Measurements from ENCODE around the gene EXOC1. TPM values are rescaled to one million over a fixed set of nuclear protein-coding genes. Genes with fewer than 3 reads are reported as not detected.
"Not testable (repeated sequence)": the region's sequence is repeated elsewhere in the genome, so short reads cannot be mapped to it uniquely, and the experiment has no call there.

Gene EXOC1
- polyA plus RNA-seq, 1 experiment = 11.6 TPM

DNA sequence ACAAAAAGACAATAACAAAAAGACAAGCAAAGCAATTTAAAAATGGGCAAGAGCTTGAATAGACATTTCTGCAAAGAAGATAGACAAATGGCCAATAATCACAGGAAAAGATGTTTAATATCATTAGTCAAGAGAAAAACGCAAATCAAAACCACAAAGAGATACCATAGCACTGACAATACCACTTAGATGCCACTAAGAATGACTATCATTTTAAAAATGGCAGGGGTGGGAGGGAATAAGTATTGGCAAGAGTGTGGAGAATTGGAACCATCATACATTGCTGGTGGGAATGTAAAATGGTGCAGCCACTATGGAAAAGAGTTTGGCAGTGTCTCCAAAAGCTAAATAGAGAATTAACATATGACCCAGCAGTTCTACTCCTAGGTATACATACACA, 15.1 kb upstream of the EXOC1 start:
- DNase-seq (ENCODE audit: low read depth) = no peak
- Histone ChIP-seq H3K27me3 (ENCODE audit: control insufficient read depth, insufficient read depth, low read length) (no peaks in the 10 kb centered on the region), H3K4me3 (ENCODE audit: low read depth, low read length) (no peak overlapping the region), H3K36me3 (ENCODE audit: control insufficient read depth, insufficient read depth, low read length) (no peaks in the 10 kb centered on the region)
- ChIA-PET CTCF (no interaction called here), POLR2A (no interaction called here)
- TF ChIP-seq, protein P1, sequence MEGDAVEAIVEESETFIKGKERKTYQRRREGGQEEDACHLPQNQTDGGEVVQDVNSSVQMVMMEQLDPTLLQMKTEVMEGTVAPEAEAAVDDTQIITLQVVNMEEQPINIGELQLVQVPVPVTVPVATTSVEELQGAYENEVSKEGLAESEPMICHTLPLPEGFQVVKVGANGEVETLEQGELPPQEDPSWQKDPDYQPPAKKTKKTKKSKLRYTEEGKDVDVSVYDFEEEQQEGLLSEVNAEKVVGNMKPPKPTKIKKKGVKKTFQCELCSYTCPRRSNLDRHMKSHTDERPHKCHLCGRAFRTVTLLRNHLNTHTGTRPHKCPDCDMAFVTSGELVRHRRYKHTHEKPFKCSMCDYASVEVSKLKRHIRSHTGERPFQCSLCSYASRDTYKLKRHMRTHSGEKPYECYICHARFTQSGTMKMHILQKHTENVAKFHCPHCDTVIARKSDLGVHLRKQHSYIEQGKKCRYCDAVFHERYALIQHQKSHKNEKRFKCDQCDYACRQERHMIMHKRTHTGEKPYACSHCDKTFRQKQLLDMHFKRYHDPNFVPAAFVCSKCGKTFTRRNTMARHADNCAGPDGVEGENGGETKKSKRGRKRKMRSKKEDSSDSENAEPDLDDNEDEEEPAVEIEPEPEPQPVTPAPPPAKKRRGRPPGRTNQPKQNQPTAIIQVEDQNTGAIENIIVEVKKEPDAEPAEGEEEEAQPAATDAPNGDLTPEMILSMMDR (IDR thresholded peaks at IDR 0.05; ENCODE audit: insufficient read depth, low read depth, low read length) = no peak

DNA sequence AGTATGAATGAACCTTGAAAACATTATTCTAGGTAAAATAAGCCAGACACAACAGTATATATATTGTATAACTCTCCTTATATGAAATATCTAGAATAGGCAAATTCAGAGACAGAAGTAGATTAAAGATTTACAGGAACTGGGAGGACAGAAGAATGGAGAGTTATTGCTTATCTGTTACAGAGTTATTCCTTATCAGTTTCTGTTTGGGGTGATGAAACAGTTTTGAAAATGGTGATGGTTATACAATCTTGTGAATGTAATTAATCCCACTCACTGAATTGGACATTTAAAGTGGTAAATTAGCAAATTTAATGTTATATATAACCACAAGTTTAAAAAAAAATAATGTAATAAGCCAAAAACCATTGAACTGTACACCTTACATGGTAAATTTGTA, 14.5 kb upstream of the EXOC1 start:
- CTCF ChIA-PET = no interaction called here
- no peak for DNase-seq (ENCODE audit: low read depth)

DNA sequence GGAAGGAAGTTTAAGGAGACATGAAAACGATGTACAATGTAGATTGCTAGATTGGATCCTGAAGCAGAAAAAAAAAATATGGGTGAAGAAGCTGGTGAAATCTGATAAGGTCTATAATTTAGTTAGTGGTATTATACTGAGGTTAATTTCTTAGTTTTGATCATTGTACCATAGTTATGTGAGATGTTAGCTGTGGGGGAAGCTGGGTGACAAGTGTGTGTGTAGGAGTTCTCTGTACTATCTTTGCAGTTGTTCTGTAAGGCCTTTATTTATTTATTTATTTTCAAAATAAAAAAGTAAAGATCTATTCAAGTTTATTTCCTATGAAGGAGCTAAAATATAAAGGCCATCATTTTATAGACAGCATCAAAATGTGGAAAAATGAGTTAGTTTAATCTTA, 12.5 kb upstream of the EXOC1 start:
- Histone ChIP-seq H3K27me3 (ENCODE audit: control insufficient read depth, insufficient read depth, low read length) (no peaks in the 10 kb centered on the region), H3K4me3 (ENCODE audit: low read depth, low read length) (no peak overlapping the region), H3K36me3 (ENCODE audit: control insufficient read depth, insufficient read depth, low read length) (no peaks in the 10 kb centered on the region)
- ChIA-PET POLR2A (no interaction called here), CTCF (no interaction called here)
- no peak for DNase-seq (ENCODE audit: low read depth)
- TF ChIP-seq, protein P1 (IDR thresholded peaks at IDR 0.05; ENCODE audit: insufficient read depth, low read depth, low read length) = no peak

More for the DNA sequence above, 14.5 kb upstream of the EXOC1 start:
- Histone ChIP-seq H3K4me3 (ENCODE audit: low read depth, low read length) (no peak overlapping the region), H3K27me3 (ENCODE audit: control insufficient read depth, insufficient read depth, low read length) (no peaks in the 10 kb centered on the region), H3K36me3 (ENCODE audit: control insufficient read depth, insufficient read depth, low read length) (no peaks in the 10 kb centered on the region)
- POLR2A ChIA-PET = no interaction called here
- TF ChIP-seq, protein P1 (IDR thresholded peaks at IDR 0.05; ENCODE audit: insufficient read depth, low read depth, low read length) = no peak

DNA sequence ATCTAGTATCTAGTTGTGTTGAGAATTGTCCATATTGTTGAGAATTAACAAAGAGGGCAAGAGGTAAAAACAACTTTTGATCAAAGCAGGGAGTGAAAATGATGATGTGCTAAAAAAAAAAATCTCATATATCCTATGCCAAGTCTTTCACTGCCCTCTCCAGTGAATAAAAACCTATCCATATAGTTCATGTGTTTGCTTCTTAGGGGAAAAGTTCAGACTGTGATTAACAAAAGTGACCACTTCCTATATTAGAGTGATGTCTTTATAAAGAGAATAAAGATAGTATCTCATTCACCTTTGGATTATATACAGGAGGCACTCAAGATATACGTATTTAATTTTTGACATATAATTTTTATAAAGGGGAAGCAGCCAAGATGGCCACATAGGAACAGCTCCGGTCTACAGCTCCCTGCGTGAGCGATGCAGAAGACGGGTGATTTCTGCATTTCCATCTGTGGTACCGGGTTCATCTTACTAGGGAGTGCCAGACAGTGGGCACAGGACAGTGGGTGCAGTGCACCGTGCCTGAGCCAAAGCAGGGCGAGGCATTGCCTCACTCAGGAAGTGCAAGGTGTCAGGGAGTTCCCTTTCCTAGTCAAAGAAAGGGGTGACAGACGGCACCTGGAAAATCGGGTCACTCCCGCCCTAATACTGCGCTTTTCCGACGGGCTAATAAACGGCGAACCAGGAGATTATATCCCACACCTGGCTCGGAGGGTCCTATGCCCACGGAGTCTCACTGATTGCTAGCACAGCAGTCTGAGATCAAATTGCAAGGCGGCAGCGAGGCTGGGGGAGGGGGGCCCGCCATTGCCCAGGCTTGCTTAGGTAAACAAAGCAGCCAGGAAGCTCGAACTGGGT, 11.8 kb upstream of the EXOC1 start:
- H3K36me3 ChIP-seq (ENCODE audit: control insufficient read depth, insufficient read depth, low read length); H3K4me3 ChIP-seq (ENCODE audit: low read depth, low read length); DNase-seq (ENCODE audit: low read depth); POLR2A ChIA-PET; H3K27me3 ChIP-seq (ENCODE audit: control insufficient read depth, insufficient read depth, low read length); CTCF ChIA-PET: not testable (repeated sequence)

DNA sequence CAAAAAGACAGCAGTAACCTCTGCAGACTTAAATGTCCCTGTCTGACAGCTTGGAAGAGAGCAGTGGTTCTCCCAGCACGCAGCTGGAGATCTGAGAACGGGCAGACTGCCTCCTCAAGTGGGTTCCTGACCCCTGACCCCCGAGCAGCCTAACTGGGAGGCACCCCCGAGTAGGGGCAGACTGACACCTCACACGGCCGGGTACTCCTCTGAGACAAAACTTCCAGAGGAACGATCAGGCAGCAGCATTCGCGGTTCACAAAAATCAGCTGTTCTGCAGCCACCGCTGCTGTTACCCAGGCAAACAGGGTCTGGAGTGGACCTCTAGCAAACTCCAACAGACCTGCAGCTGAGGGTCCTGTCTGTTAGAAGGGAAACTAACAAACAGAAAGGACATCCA, 11.1 kb upstream of the EXOC1 start:
- DNase-seq (ENCODE audit: low read depth); H3K36me3 ChIP-seq (ENCODE audit: control insufficient read depth, insufficient read depth, low read length); H3K27me3 ChIP-seq (ENCODE audit: control insufficient read depth, insufficient read depth, low read length); H3K4me3 ChIP-seq (ENCODE audit: low read depth, low read length); POLR2A ChIA-PET; CTCF ChIA-PET: not testable (repeated sequence)

DNA sequence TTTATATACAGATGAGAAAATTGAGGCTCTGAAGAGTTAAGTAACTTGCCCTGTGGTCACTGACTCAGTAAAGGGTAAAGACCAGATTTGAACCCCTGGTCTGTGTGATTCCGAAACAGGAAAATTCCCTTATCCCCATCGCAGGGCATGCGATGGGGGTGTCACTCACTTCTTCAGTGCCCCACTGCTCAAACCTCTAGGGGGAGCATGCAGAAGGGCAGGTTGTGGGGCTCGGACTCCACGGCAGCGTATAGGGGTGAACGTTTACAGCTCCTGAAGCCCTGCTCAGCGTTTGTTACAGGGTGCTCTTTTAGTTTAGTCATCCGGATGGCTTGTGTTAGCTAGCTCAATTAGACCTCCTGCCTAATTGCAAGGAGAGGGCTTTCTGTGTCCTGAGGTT, 3.7 kb upstream of the EXOC1 start:
- Histone ChIP-seq H3K4me3 (ENCODE audit: low read depth, low read length) (no peak overlapping the region), H3K27me3 (ENCODE audit: control insufficient read depth, insufficient read depth, low read length) (peaks cover 5% of the 10 kb centered on the region), H3K36me3 (ENCODE audit: control insufficient read depth, insufficient read depth, low read length) (no peaks in the 10 kb centered on the region)
- ChIA-PET POLR2A (no interaction called here), CTCF (no interaction called here)
- no peak for DNase-seq (ENCODE audit: low read depth)
- TF ChIP-seq, protein P1 (IDR thresholded peaks at IDR 0.05; ENCODE audit: insufficient read depth, low read depth, low read length) = no peak

Measured in BJ (cell line).